HepG2 (cell line): ENCODE results near the gene PSMD12. TPM values are rescaled to one million over a fixed set of nuclear protein-coding genes. Genes with fewer than 3 reads are reported as not detected.
A peak's percentile ranks its signal among the peaks of the same experiment; 100 is the strongest.

Experiments
- FOSL2 ChIP-seq: sonication (generic); formaldehyde crosslinking; IDR thresholded peaks from 2 replicates; pipeline ENCODE4 v1.4.0; 2020; ENCODE audit warnings: missing genetic modification reagents
- HES4 ChIP-seq: sonication (generic); formaldehyde crosslinking; IDR thresholded peaks from 2 replicates; pipeline ENCODE4 v1.9.0; 2021; ENCODE audit warnings: mild to moderate bottlenecking, missing genetic modification reagents, borderline replicate concordance
- HNRNPH1 ChIP-seq: fragments of 200-400 bp; formaldehyde crosslinking; optimal IDR thresholded peaks from 2 replicates; pipeline ENCODE3; 2017; ENCODE audit warnings: mild to moderate bottlenecking, low read depth, low read length
- MBD4 ChIP-seq: IDR thresholded peaks from 2 replicates; pipeline ENCODE4 v1.6.1; 2012; ENCODE audit warnings: low read length, inconsistent platforms, borderline replicate concordance
- MED1 ChIP-seq: sonication (generic); formaldehyde crosslinking; IDR thresholded peaks from 2 replicates; pipeline ENCODE4 v1.4.0; 2020; ENCODE audit warnings: missing genetic modification reagents
- NFIB ChIP-seq: sonication (generic); formaldehyde crosslinking; IDR thresholded peaks from 2 replicates; pipeline ENCODE4 v1.9.0; 2021; ENCODE audit warnings: missing genetic modification reagents, mild to moderate bottlenecking, borderline replicate concordance
- RFXAP ChIP-seq: sonication (generic); formaldehyde crosslinking; IDR thresholded peaks from 2 replicates; pipeline ENCODE4 v1.4.0; 2020; ENCODE audit warnings: missing genetic modification reagents, borderline replicate concordance
- SIN3A ChIP-seq: IDR thresholded peaks from 2 replicates; pipeline ENCODE4 v1.6.1; 2011; ENCODE audit warnings: low read depth, mild to moderate bottlenecking, control low read depth, low read length, borderline replicate concordance
- SRY ChIP-seq: sonication (generic); formaldehyde crosslinking; IDR thresholded peaks from 2 replicates; pipeline ENCODE4 v1.8.0; 2022; ENCODE audit warnings: mild to moderate bottlenecking, missing genetic modification reagents
- TBP ChIP-seq: sonication (generic); formaldehyde crosslinking; IDR thresholded peaks from 2 replicates; pipeline ENCODE4 v1.5.0; 2020; ENCODE audit warnings: missing genetic modification reagents
- ZFP82 ChIP-seq: sonication (generic); formaldehyde crosslinking; IDR thresholded peaks from 2 replicates; pipeline ENCODE4 v1.5.1; 2020; ENCODE audit warnings: mild to moderate bottlenecking, missing genetic modification reagents, borderline replicate concordance
- ZNF24 ChIP-seq: fragments of 450-650 bp; IDR thresholded peaks from 2 replicates; pipeline ENCODE4 v1.6.1; 2017; ENCODE audit warnings: antibody characterized with exemption, mild to moderate bottlenecking
- ZNF367 ChIP-seq: sonication (generic); formaldehyde crosslinking; IDR thresholded peaks from 2 replicates; pipeline ENCODE4 v1.4.0; 2020; ENCODE audit warnings: missing genetic modification reagents, borderline replicate concordance
- ZNF672 ChIP-seq: sonication (generic); formaldehyde crosslinking; IDR thresholded peaks from 2 replicates; pipeline ENCODE4 v1.8.1; 2022; ENCODE audit warnings: missing genetic modification reagents
- ZNF883 ChIP-seq: sonication (generic); formaldehyde crosslinking; IDR thresholded peaks from 2 replicates; pipeline ENCODE4 v1.5.1; 2020; ENCODE audit warnings: mild to moderate bottlenecking, missing genetic modification reagents; ENCODE audit errors: not compliant biosample characterization
- polyA plus RNA-seq, 8 experiments: library from polyadenylated mRNA; depleted of rRNA in 3 of 8; stranded (reverse) in 7 of 8; unstranded in 1 of 8; fragments of >200 nt; fragmentation: Illumina TruSeq in 4 of 8; extraction: Trizol in 4 of 8; gene quantifications; 2 replicates each; pipeline versions ENCODE4 v1.2.1 to v1.2.3, GENCODE V29; 2011 to 2016; ENCODE audit warnings: low read depth in 4 of 8, missing spikeins in 1 of 8, mixed read lengths in 1 of 8; ENCODE audit not compliant: insufficient read depth in 1 of 8
- total RNA-seq, 5 experiments: library from RNA; depleted of rRNA; stranded (reverse); fragments of >200 nt; fragmentation: Illumina TruSeq; extraction: Trizol; gene quantifications; 2 replicates each; pipeline ENCODE4 v1.2.3, GENCODE V29; 2016; ENCODE audit warnings: low read depth in 1 of 5
- TF ChIP-seq, protein P1 (sequence below): sonication (generic); formaldehyde crosslinking; IDR thresholded peaks from 2 replicates; pipeline ENCODE4 v1.4.0; 2020; ENCODE audit warnings: missing genetic modification reagents
- TF ChIP-seq, protein P2 (sequence below): sonication (generic); formaldehyde crosslinking; IDR thresholded peaks from 2 replicates; pipeline ENCODE4 v1.8.0; 2022; ENCODE audit warnings: mild to moderate bottlenecking, missing genetic modification reagents, borderline replicate concordance
- TF ChIP-seq, protein P3 (sequence below): sonication (generic); formaldehyde crosslinking; IDR thresholded peaks from 2 replicates; pipeline ENCODE4 v1.5.0; 2020; ENCODE audit warnings: mild to moderate bottlenecking, missing genetic modification reagents, borderline replicate concordance
- TF ChIP-seq, protein P4 (sequence below): sonication (generic); formaldehyde crosslinking; IDR thresholded peaks from 2 replicates; pipeline ENCODE4 v1.8.0; 2022; ENCODE audit warnings: mild to moderate bottlenecking, missing genetic modification reagents, moderate library complexity

Gene PSMD12
- total and polyA plus RNA-seq, 2 of the 13 experiments (the other 11 are each of a cell fraction or from before 2014, with no cell fraction given) = 27.4 to 71.7 TPM

DNA sequence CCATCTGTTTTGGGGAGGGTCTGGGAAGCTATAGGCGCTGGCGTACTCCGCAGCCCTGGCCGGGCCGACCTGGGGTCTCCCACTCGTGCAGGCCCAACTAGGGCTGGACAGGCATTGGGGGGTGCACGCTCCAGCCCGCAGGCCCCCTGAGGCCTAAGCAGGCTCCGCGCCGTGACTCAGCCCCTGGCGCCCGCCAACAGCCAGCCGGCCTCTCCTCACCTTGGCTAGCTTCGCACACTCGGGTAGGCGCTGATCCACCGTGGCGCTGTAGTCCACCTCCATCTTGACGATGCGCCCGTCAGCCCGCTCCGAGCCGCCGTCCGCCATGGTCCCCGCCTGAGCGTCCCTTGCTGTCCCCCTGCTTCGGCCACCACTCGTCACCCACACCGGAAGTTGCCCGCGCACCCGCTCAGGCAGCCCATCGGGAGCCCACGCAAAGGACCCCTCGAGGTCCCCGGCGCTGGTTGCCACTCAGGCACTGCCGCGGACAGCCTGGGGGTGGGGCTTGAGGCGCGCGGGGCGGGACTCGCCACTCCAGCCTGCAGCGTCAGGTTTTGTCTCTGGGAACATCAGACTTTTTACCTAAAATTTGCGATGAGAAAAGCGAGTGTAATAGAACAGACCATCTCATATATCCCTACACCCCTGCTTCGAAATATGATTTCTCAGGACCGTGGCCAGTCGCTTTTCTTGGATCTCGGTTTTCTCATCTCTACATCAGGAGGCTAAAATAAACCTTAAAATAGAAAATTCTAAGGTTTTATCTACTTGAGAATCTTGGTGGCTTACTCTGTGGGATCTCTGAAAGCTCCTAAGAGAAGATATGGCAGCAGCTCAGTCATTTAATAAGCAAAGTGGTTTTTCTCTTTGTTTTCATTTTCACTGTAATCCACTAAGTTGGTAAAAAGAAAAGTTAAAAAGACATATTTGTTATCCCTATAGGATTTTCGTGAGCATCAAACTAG is at the start of gene PSMD12 (continued):
- TF ChIP-seq, protein P1, sequence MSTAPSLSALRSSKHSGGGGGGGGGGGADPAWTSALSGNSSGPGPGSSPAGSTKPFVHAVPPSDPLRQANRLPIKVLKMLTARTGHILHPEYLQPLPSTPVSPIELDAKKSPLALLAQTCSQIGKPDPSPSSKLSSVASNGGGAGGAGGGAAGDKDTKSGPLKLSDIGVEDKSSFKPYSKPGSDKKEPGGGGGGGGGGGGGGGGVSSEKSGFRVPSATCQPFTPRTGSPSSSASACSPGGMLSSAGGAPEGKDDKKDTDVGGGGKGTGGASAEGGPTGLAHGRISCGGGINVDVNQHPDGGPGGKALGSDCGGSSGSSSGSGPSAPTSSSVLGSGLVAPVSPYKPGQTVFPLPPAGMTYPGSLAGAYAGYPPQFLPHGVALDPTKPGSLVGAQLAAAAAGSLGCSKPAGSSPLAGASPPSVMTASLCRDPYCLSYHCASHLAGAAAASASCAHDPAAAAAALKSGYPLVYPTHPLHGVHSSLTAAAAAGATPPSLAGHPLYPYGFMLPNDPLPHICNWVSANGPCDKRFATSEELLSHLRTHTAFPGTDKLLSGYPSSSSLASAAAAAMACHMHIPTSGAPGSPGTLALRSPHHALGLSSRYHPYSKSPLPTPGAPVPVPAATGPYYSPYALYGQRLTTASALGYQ (CRISPR knock-in tag) = no peak; the same call in 1 of the 2 replicates
- TF ChIP-seq ZNF672 = no peak
- TF ChIP-seq, protein P2, sequence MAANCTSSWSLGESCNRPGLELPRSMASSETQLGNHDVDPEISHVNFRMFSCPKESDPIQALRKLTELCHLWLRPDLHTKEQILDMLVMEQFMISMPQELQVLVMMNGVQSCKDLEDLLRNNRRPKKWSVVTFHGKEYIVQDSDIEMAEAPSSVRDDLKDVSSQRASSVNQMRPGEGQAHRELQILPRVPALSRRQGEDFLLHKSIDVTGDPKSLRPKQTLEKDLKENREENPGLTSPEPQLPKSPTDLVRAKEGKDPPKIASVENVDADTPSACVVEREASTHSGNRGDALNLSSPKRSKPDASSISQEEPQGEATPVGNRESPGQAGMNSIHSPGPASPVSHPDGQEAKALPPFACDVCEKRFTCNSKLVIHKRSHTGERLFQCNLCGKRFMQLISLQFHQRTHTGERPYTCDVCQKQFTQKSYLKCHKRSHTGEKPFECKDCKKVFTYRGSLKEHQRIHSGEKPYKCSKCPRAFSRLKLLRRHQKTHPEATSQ (CRISPR knock-in tag) = peak; percentile 74; the same call in 1 of the 2 replicates
- peak; percentile 76 for TF ChIP-seq MED1 (CRISPR knock-in tag)
- TF ChIP-seq NFIB (CRISPR knock-in tag) = no peak
- TF ChIP-seq ZNF367 (CRISPR knock-in tag) = peak; percentile 81; the same call in 1 of the 2 replicates
- TF ChIP-seq SIN3A = peak; percentile 80; the same call in 1 of the 2 replicates
- peak; percentile 55 for TF ChIP-seq RFXAP (CRISPR knock-in tag)
- peak; percentile 99 for TF ChIP-seq HES4 (CRISPR knock-in tag)
- peak; percentile 61; the same call in 1 of the 2 replicates for TF ChIP-seq ZFP82 (CRISPR knock-in tag)
- no peak for TF ChIP-seq ZNF24
- peak; percentile 95; the same call in 1 of the 2 replicates for TF ChIP-seq SRY
- TF ChIP-seq TBP = no peak
- TF ChIP-seq FOSL2 = peak; percentile 78
- peak; percentile 99 for TF ChIP-seq ZNF883 (CRISPR knock-in tag)
- TF ChIP-seq, protein P3, sequence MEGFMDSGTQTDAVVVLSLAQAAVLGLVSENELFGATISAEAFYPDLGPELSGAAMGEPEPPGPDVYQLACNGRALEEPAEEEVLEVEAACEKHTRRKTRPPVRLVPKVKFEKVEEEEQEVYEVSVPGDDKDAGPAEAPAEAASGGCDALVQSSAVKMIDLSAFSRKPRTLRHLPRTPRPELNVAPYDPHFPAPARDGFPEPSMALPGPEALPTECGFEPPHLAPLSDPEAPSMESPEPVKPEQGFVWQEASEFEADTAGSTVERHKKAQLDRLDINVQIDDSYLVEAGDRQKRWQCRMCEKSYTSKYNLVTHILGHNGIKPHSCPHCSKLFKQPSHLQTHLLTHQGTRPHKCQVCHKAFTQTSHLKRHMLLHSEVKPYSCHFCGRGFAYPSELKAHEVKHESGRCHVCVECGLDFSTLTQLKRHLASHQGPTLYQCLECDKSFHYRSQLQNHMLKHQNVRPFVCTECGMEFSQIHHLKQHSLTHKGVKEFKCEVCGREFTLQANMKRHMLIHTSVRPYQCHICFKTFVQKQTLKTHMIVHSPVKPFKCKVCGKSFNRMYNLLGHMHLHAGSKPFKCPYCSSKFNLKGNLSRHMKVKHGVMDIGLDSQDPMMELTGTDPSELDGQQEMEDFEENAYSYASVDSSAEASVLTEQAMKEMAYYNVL = peak; percentile 82
- peak; percentile 83 for TF ChIP-seq HNRNPH1
- TF ChIP-seq, protein P4, sequence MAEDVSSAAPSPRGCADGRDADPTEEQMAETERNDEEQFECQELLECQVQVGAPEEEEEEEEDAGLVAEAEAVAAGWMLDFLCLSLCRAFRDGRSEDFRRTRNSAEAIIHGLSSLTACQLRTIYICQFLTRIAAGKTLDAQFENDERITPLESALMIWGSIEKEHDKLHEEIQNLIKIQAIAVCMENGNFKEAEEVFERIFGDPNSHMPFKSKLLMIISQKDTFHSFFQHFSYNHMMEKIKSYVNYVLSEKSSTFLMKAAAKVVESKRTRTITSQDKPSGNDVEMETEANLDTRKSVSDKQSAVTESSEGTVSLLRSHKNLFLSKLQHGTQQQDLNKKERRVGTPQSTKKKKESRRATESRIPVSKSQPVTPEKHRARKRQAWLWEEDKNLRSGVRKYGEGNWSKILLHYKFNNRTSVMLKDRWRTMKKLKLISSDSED = 0 out of 2 replicates have a peak, but pooled peaks have one; percentile 55
- no peak for TF ChIP-seq MBD4
